AG20443 (cell line): ENCODE results near the gene ADAMTS12.

ENCODE experiments used
- DNase-seq: peaks from one replicate; pipeline ENCODE4 v3.0.0; 2012; ENCODE audit warnings: low spot score, mixed read lengths

ADAMTS12 gene

DNA sequence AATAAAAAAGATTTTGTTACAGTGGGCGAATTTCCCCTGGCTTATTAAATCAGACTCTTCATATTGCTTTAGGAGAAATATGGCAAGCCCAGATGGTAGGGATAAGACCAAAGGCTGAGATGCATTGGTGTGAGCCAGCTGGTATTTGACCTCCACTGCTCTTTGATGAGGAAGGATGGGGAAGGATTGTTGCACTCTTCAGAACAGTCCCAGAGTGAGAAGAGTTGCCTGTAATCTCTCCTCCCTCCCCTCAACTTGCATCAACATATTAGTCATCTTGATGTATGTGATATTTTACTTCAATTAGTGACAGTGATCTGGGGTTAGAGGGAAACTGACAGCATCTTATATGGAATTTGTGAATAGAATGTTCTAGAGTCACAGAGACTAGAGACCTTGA, 136.6 kb downstream of the ADAMTS12 start:
- DNase-seq, result no peak

DNA sequence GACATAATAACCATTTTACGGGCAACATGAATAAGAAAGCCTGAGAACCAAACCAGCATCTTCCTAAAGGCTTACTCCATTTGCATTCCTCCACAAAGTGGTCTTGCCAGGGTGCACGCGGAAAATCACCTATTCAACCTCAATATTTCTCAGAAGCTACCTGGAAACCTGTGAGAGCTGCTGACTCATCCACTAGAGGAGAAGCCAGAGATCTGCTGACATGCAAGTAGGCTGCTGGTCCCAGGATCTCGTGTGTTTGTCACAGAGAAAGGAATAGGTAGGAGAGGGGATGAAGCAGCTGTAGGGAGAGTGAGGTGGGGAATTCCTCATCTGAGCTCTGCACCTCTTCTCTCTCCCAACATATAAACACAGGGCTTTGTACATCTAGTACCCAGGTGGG, 138.1 kb downstream of the ADAMTS12 start:
- no peak for DNase-seq

DNA sequence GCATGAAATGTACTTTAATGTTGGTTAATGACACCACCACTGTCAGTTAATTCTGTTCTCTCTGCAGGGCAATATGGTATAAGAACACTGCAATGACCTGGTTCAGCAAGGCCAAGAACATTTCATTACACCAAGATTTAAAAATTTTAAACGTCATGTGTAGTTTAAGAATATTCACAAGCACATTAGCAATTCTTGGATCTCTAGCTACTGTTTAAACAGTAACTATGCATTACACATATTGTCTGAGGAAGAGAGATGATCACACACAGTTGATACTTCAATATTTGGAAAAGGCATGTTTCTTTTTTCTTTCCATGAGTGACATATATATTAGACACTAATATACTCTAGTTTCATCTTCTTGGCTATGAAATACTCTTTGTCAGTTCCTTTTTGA, 143.0 kb downstream of the ADAMTS12 start:
- DNase-seq, result no peak

DNA sequence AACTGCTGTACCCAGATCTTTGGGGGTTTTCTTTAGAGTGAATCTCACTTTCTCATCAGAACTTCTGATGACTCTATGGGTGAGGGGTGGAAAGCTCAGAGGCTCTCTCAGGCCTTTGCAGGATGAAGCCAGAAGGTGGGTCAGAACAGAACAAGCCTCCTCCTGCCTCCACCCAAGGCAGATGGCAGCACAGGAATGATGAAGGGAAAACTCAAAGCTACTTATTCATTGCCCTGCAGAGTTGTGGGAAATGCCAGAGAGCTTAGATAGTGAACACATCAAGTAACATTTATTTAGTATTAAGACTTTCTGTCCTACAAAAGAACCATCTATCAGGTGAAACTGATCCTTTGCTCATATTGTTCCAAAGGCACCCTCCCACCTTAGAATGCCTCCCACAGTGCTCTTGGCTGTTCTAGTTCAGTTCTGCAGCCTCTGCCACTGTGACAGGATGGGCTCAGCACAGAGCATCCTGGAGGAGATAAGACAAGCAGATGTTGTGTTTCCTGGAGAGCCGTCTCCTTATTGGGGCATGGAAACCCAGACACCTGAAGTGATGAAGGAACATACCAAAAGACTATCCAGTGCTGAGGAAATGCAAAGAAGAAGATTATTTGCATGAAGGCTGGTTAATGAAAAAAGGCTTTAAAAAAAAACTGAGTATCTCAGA, 146.6 kb downstream of the ADAMTS12 start:
- no peak for DNase-seq

DNA sequence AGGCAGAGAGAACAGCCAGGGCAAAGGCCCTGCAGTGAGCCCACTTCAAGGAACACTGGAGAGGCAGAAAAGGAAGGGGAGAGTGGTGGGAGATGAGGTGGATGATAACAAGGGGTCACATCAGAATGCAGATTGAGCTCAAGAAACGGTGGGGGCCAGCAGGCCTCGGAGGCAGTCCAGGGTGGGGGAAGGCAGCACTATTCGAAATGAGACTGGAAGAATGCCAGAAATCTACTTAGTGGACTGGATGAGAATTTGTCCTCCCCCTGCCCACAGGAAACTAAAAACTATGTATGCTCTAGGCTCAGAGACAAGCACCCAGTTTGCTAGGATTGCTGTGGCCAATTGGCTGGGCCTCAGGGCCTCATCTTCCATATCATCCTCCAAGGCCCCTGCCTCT, 148.7 kb downstream of the ADAMTS12 start:
- DNase-seq, result no peak

DNA sequence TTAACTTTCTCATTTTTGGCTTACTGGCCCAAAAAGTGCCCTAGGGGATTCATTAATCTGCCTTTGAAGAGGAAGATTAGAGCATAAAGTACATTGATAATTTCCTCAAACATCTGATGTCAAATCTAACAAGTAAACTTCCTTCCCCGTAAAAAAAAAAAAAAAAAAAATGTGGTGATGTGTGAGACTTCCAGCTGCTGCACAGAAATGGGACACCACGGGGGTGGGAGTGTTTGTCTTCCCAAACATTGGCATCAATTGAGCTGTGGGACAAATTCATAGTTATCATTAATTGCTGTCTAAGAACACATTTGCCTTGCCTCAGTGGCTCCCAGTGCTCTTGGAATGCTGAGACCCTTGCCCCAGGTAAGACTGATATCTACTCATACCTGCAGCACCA, 149.6 kb downstream of the ADAMTS12 start:
- DNase-seq, result no peak

DNA sequence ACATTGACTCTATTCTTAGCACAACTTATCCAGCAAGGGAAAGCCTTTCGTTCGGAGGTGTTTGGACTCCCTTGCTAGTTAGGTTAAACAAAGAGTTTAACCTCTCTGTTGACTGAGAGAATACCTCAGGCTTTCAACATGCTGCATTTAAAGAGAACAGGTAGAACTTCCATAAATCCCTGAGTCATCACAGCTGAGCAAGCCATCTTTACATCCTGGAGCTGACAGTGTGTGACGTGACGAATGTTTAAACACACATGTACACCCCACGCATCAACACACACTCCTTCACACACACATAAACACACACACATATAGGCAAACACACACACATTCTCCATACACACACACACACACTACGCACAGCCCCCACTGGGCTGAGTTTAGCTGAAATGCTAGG, 152.8 kb downstream of the ADAMTS12 start:
- no peak for DNase-seq

DNA sequence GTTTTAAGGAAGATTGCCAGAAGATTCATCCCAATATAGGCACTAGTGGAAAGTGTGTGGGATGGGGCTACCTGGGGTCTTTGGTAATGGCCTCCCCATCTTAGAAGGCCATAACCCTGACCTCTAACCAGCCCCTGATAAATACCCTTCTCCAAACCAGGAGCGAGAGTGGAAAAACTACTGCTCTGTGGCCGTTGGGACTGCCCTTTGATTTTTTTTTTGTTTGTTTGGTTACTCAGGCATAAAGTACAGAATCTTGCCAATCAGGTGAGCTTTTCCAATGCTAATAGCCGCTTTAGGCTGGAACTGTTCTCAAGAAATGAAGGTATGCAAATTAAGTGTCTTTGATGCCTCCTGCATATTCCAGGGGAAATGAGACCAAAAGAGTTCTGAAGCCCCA, 153.7 kb downstream of the ADAMTS12 start:
- DNase-seq, result no peak

DNA sequence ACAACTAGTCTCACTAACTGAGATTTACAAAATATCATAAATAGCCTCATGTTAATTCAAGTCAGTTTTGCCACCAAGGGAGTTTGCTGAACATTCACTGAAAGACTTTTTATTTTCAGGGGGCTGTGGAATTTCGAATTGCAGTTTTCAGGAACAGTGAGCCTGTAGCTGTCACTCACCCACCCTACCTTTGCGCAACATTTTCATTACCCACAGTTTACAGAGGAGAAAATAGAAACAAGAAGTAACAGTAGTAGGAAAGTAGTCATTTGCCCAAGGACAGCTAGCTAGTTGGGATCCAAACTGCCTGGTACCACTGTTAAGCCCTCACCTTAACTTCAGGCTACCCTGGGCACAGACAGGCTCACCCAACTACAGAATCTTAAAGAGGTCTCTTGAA, 154.1 kb downstream of the ADAMTS12 start:
- no peak for DNase-seq

DNA sequence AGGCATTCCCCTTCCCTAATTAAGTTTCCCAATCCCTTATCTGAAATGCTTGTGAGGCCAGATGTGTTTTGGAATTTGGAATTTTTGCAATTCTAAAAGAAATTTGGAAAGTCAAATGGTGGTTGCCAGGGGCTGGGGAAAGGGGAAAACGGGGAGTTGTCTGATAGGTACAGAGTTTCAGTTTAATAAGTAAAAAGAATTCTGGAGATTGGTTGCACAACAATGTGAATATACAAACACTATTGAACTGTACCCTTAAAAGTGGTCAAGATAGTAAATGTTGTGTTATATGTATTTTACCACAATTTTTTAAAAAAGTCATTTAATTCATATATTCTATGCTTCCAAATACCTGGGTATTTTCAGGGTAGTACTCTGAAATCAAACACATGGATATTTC, 154.5 kb downstream of the ADAMTS12 start:
- no peak for DNase-seq

DNA sequence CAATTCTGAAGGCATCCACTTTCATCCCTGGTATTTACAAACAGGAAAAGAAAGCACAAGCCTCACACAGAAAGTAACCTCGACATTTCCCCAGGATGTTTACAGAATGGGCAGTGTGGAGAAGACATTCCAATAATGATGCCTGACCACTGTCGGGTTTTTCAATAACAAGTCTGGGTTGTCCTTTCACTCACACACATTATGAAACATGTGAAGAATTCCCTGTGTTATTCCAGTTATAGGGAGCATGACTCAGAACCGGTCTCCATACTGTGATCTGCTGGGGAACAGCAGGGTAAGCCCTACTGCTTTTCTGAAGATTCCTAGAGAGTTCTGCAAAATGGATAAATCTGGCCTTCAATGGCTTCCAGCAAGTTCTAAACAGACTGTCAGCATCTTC, 155.3 kb downstream of the ADAMTS12 start:
- peak; percentile 72 for DNase-seq

DNA sequence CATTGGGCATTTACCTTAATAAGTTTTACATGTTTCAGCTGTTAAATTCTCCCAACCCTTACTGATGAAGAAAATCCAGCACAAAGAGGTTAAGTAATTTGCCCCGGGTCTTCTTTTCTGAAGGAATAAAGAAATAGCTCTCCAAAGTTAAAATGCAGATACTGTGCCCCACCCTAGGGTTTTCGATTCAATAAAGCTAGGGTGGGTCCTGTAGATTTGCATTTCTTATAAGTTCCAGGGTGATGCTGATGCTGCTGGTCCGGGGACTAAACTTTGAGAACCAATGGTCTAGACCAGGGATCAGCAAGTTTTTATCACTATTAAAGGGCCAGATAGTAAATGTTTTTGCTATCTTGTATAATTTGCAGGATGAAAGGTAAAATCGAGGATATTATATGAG, 156.7 kb downstream of the ADAMTS12 start:
- no peak for DNase-seq

DNA sequence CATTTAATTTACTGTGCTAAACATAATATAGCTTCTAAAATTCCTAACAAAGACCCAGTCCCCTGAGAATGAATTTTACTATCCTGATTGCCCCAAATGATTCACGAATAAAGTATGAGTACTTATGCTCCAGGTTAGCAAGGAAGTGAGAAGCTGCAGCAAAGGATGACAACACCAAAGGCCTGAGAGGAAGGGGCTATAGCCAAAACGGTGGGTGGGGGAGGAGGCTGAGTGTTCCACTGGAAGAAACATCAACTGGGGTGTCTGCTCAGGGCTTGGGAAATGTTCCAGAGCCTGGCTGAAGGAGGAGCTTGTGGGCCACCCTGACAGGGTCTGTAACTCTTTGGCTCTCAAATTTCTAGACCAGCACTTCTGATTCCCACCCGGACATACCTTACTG, 157.3 kb downstream of the ADAMTS12 start:
- DNase-seq, result no peak

DNA sequence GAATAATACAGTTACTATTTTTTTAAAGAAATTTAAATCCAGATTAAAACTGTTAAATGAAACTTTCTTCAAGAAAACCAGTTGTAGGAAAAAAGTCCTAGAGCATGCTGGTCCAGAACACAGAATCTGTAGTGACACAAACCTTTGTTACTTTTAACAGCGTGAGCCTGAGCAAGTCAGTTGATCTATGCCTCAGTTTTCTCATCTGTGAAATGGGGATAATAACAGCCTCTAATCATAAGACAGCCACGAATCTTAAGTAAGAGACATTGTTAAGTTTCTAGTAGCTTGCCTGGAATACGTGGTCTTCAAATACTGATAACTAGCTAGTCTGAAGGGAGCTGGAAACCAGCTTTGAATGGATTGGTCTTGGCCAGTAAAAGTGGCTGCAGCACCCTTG, 158.6 kb downstream of the ADAMTS12 start:
- no peak for DNase-seq

DNA sequence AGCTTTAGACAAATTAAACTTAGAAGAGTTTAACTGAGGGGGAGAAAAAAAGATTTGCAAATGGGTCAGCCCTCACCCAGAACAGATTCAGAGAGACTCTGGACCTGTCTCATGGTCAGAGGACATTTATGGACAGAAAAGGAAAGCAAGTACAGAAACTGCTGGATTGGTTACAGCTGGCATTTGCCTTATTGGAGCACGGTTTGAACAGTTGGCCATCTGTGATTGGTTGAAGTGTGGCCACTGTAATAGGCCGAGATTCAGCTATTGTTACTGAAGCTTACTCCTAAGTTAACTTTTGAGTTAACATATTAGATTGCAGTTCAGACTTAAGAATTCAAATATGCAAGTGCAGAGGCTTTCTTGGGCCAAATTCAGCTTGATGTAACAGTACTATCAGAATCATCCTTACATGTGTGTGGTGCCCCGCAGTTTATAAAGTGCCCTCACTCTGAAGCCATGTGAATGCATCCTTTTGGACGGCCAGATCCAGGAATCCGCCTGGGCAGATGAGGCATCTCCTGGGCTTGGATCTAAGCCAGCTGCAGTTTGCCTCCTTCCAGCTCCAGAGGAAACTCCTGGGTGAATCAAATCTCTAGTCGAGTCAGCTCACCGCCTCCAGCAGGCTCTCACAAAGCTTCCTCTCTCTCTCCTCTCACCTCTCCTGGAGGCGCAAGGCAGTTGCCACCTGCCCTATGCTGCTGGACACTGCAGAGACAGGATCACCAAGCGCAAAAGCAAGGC, 165.2 kb downstream of the ADAMTS12 start:
- peak; percentile 39 for DNase-seq

DNA sequence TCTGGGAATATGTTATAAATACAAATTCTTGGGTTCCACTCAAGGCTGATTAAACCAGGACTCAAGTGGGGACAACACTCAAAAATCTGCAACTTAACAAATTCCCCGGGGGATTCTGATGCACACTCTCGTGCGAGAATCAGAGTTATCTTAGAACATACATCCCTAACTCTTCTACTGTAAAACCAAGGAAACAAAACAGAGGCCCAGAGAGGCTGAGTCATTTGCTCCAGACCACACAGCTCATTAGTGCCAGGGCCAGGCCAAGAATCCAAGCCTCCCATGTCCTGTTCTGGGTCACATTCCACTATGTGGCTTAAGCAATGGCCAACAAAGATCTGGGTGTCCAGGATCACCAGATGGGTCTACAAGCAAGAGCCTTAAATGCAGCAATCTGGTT, 166.0 kb downstream of the ADAMTS12 start:
- peak; percentile 64 for DNase-seq

DNA sequence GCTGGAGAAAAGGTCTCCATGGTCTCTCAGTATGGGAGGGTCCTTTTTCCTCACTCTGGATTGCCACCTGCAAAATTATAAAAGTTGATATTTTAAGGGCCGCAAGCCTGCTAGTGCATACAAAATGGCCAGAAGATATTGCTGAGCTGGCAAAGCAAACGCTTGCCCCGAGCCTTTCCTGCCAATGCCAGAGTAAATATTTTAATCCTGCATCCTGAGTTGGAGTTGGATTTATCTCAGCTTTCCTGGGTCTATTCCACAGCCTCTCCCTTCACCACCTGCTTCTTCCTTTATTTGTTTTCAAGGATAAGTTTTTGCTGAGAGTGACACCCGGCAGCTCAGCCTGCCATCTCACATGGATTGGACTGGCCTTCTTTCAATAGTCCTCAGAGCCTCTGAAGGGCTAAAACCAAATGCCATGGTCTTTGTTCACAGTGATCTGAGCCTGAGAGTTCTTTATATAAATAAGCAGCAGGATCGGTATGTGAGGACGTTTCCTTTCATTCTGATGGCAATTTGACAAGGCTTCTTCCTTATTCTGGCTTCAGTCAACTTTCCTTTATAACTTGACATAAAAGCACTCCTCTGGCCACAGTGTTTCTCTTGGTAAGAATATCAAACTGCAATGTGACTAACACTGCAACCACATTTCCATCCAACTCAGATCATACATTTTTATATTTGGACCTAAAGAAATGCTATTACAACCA, 170.1 kb downstream of the ADAMTS12 start:
- DNase-seq, result no peak

DNA sequence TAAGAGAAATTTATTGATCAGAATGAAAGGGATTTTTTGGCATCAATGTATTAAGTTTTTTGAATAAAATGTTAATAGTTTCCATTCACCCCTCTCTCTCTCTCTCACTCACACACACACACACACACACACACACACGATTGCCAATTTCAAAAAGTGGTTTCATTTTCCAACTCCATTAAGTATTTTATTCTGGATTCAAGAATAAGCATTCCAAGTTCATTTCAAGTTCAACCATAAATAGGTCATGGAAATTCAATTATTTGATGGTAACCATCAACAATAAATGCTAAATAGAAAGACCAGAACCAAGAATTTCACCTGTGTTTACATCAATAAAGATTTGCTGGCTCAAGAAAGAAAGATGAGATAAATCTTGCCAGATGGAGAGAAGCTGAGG, 171.6 kb downstream of the ADAMTS12 start:
- no peak for DNase-seq

DNA sequence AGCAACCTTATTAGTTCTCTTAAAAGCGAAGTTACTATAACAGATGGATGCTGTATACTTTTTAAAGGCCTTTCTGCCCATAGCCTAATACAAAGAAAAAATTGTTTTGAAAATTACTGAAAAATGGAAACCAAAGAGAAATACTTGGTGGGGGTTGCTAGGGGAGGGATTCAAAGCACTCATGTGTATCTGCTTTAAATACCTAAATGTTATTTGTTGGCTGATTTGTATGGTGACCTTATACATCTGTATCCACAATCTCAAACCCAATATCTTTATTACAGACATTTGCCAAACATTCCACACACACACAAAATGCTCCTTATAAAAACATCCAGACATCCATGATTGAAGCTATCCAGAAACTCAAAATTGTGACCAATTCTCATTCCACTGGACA, 172.0 kb downstream of the ADAMTS12 start:
- DNase-seq, result no peak

DNA sequence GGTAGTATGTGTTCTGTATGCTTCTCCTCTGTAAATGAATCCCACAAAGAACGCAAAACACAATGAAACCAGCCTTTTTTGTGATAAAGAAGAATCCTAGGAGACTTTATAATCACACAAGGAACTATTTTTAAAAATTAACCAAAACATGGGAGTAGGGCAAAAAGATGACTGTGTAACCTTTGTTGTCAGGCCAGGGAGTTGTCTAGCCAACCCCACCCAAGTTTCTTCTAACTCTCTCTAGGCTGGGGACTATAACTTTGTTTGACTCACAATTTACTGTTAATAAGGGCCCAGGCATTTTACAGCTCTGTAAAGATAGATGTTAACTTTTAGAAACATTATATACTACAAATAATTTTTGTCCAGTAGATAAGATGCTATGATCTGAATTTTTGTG, 176.1 kb downstream of the ADAMTS12 start:
- no peak for DNase-seq

DNA sequence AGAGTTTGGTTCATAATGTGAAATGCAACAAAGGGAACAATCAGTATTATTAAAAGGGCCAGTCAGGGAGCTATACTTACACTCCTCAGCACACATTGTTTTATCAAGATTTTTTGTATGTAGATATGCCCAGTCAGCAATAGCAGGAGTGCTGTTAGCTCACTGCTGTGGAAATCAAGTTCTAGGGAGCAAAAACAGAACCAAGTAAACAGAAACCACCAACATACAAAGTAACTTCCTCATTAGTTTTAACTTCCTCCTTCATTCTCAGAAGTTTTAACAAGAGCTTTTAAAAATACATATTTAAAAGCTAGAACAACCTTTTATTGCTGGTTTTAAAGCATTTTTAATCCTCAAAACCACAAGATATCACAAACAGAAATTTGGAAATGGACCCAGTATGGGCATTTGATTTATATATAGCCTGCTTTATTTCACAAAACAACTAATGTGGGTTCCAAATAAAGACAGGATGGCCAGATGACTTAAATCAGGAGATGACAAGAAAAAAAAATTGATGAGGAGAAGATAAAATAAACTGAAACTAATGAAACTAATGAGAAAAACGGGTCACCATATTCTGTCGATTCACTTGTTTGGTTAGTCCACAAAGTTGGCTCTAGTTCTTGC, 178.5 kb downstream of the ADAMTS12 start:
- no peak for DNase-seq

DNA sequence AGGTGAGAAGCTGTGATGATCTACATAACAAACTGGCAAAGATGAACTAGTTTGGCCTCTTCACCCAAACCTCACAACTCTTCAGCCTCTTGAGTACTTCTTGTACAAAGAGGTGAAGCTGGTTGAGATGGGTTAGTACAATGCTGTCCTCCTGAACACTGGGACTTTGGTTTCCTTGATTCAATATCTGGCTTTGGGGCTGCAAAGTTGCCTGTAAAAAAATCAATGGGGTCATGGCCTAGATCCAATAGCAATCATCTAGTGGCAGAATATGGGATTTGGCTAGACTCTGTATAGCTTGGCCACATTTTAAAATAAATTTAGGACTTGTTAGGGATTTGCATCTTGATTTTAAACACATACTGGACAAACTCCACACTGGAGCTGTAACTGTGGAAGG, 179.1 kb downstream of the ADAMTS12 start:
- DNase-seq, result no peak
